Right lobe of liver (tissue), 6 donors: ENCODE measurements around the gene FHDC1. TPM values are rescaled to one million over a fixed set of nuclear protein-coding genes. Genes with fewer than 3 reads are reported as not detected.

Source experiments
- ATAC-seq, 4 donors: fragments of 200-7000 bp; cut with Tn5 transposase; one replicate each; pipeline ENCODE4 v1.9.1; 2020; ENCODE audit warnings: mild to moderate bottlenecking in 4 of 4, moderate library complexity in 4 of 4
- DNase-seq, 3 donors: peaks; one replicate each; pipeline ENCODE4 v3.0.0-alpha.2; 2020
- H3K27ac ChIP-seq, 3 donors: fragments of 200-600 bp; one replicate each; pipeline ENCODE4 v1.8.0; 2022
- H3K27me3 ChIP-seq, 2 donors: fragments of 200-600 bp; one replicate each; pipeline ENCODE4 v1.8.0; 2022
- H3K36me3 ChIP-seq, 4 donors: fragments of 200-600 bp; sonication (generic) in 1 of 4; one replicate each; pipeline versions ENCODE4 v1.5.1 to v1.8.0; 2017 to 2022; ENCODE audit warnings: control low read depth in 1 of 4
- H3K4me1 ChIP-seq, 4 donors: fragments of 200-600 bp; sonication (generic) in 1 of 4; one replicate each; pipeline versions ENCODE4 v1.5.1 to v1.8.0; 2017 to 2022; ENCODE audit warnings: control low read depth in 1 of 4
- H3K4me3 ChIP-seq, 3 donors: fragments of 200-600 bp; one replicate each; pipeline ENCODE4 v1.8.0; 2022
- H3K9me3 ChIP-seq, 4 donors: fragments of 200-600 bp; sonication (generic) in 1 of 4; one replicate each; pipeline versions ENCODE4 v1.5.1 to v1.8.0; 2017 to 2022; ENCODE audit warnings: control low read depth in 1 of 4
- POLR2A ChIP-seq: fragments of 450-650 bp; IDR thresholded peaks from one replicate; pipeline ENCODE4 v1.6.1; 2017; ENCODE audit warnings: antibody characterized with exemption, mild to moderate bottlenecking
- WGBS: methylation state at CpG from one replicate; pipeline ENCODE4 v1.1.6; 2018; ENCODE audit warnings: low coverage, low lambda C conversion rate; ENCODE audit not compliant: insufficient coverage; ENCODE audit errors: missing lambda C conversion rate; 5-methylcytosine and 5-hydroxymethylcytosine counted together
- intact Hi-C, 2 donors: fragments of 100-400 bp; cut with DNase I; formaldehyde crosslinking; loops; one replicate each; pipeline versions ENCODE4 v1.11.2 to v1.14.1; 2022
- long read RNA-seq: library from polyadenylated mRNA; unstranded; transcript quantifications from one replicate; pipeline ENCODE4 v2.0.0, GENCODE V29; 2019
- total RNA-seq, 6 experiments: library from RNA; depleted of rRNA in 2 of 6; stranded (reverse); fragments of >200 nt in 2 of 6; fragmentation: NEBNext Ultra II Directional in 3 of 6; extraction: Animal tissue kit (Norgen Biotek cat#: 25700) in 3 of 6; gene quantifications; one replicate each; pipeline versions ENCODE4 v1.1.0 to v1.2.4, GENCODE V29; 2016 to 2023
- TF ChIP-seq, protein P1 (sequence below), 4 donors: fragments of 200-600 bp in 3 of 4; fragments of 450-650 bp in 1 of 4; IDR thresholded peaks; one replicate each; pipeline versions ENCODE4 v1.5.1 to v1.8.0; 2016 to 2022; ENCODE audit warnings: antibody characterized with exemption in 4 of 4, mild to moderate bottlenecking in 2 of 4
- donor health status: DM: no; HTN: yes; CAD: no.
- donor health status: DM: no; HTN: no; CAD: no.
- donor health status: DM: no; HTN: no; CAD: no.
- donor health status: DM: no; HTN: yes; CAD: no.
- donor health status: DM: no; HTN: yes; CAD: no.

Gene FHDC1, protein sequence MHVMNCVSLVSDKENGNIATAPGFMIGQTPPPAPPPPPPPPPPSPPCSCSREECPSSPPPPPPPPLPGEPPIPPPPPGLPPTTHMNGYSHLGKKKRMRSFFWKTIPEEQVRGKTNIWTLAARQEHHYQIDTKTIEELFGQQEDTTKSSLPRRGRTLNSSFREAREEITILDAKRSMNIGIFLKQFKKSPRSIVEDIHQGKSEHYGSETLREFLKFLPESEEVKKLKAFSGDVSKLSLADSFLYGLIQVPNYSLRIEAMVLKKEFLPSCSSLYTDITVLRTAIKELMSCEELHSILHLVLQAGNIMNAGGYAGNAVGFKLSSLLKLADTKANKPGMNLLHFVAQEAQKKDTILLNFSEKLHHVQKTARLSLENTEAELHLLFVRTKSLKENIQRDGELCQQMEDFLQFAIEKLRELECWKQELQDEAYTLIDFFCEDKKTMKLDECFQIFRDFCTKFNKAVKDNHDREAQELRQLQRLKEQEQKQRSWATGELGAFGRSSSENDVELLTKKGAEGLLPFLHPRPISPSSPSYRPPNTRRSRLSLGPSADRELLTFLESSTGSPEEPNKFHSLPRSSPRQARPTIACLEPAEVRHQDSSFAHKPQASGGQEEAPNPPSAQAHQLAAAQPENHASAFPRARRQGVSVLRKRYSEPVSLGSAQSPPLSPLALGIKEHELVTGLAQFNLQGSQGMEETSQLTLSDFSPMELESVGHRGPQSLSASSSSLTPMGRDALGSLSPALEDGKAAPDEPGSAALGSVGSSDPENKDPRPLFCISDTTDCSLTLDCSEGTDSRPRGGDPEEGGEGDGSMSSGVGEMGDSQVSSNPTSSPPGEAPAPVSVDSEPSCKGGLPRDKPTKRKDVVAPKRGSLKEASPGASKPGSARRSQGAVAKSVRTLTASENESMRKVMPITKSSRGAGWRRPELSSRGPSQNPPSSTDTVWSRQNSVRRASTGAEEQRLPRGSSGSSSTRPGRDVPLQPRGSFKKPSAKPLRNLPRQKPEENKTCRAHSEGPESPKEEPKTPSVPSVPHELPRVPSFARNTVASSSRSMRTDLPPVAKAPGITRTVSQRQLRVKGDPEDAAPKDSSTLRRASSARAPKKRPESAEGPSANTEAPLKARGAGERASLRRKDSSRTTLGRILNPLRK
- under 1 TPM; 0.12 to 0.82 (median 0.15) TPM for total RNA-seq
- long read RNA-seq, result 0 reads

DNA sequence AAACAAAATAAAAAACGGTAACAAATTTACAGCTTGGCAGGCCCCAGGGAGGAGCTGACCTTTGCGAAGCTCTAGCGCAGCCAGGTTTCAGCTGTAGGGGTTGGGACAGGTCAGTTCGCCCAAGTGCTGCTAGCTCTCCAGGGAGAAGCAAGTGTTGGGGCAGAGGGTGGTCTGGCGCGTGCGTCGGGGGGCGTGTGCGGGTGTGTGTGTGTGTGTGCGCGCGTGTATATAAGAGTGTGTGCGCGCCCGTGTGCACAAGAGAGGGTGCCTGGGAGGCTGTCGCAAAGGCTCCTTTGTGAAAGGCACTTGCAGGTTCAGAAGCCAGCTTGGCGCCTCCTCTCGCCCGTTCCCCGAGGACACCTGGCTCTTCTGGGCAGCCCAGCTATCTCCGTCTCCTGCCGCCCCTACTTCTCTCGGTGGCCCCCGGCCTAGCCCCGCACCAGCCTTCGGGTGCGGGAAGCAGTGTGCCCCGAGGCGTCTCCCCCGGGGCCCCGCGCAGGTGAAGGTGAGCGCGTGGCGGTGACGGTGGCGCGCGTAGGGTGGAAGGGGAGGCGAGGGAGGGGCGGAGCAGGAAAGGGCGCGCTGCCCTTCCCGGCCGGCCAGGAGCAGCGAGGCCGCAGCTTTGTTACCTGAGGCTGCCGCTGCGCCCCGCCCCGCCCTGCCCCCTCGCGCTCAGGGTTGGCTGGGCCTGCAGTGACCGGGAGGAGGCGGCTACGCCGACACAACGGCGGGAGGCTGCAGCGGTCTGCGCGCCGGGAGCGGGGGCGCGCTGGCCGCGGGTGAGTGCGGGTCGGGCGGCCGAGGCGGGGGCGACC is at the start of gene FHDC1:
TSS of gene FHDC1 (plus strand) at position 693 of the 815 bp plus-strand sequence. CDS start 6,735 bp downstream, outside the sequence.
- ATAC-seq, result peak; percentile 71 to 95 (median 82)
- intact Hi-C loops, result no loop called here
- Histone ChIP-seq H3K36me3 (no peaks in the 10 kb centered on the region), H3K27me3 (peaks cover 0 to 4% of the 10 kb centered on the region in 2 donors), H3K4me3 (peak within 1 kb of the TSS; percentile 43 to 53 (median 45)), H3K27ac (no peak within 1 kb of the TSS), H3K9me3 (no peaks in the 10 kb centered on the region), H3K4me1 (peaks cover 0 to 18% (median 7%) of the 10 kb centered on the region in 4 donors)
- peak in 2 of 3 donors; percentile 73 to 85 for DNase-seq
- no peak for TF ChIP-seq POLR2A
- TF ChIP-seq, protein P1, sequence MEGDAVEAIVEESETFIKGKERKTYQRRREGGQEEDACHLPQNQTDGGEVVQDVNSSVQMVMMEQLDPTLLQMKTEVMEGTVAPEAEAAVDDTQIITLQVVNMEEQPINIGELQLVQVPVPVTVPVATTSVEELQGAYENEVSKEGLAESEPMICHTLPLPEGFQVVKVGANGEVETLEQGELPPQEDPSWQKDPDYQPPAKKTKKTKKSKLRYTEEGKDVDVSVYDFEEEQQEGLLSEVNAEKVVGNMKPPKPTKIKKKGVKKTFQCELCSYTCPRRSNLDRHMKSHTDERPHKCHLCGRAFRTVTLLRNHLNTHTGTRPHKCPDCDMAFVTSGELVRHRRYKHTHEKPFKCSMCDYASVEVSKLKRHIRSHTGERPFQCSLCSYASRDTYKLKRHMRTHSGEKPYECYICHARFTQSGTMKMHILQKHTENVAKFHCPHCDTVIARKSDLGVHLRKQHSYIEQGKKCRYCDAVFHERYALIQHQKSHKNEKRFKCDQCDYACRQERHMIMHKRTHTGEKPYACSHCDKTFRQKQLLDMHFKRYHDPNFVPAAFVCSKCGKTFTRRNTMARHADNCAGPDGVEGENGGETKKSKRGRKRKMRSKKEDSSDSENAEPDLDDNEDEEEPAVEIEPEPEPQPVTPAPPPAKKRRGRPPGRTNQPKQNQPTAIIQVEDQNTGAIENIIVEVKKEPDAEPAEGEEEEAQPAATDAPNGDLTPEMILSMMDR (IDR thresholded peaks at IDR 0.05), result no peak
- 4% methylated on average over 25 of the region's 75 CpGs for WGBS

DNA sequence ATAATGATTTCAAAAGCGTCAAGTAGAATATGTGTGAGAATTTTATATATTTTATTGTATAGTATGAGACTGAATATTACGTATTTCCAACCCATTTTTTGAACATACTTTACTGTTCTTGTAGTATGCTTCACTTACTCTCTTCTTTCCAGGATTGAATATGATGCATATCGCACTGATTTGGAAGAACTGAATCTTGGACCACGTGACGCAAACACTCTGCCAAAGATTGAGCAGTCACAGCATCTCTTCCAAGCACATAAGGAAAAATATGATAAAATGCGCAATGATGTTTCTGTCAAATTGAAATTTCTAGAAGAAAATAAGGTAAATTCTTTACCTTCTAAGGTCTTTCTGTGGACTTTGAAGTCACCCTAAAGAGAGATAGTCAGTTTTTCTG is 48.1 kb upstream of the FHDC1 start:
- peaks cover 0 to 17% (median 4%) of the 10 kb centered on the region in 4 donors for H3K36me3 ChIP-seq
- H3K9me3 ChIP-seq, result no peaks in the 10 kb centered on the region
- no peak overlapping the region for H3K27ac ChIP-seq
- intact Hi-C loops, result no loop called here
- DNase-seq (no peak), ATAC-seq (no peak)
- WGBS, result 97% methylated on average over 6 of the region's 6 CpGs
- no peaks in the 10 kb centered on the region for H3K4me1 ChIP-seq
- H3K27me3 ChIP-seq, result no peaks in the 10 kb centered on the region
- TF ChIP-seq, protein P1 (IDR thresholded peaks at IDR 0.05), result no peak
- no peak for TF ChIP-seq POLR2A
- no peak overlapping the region for H3K4me3 ChIP-seq

DNA sequence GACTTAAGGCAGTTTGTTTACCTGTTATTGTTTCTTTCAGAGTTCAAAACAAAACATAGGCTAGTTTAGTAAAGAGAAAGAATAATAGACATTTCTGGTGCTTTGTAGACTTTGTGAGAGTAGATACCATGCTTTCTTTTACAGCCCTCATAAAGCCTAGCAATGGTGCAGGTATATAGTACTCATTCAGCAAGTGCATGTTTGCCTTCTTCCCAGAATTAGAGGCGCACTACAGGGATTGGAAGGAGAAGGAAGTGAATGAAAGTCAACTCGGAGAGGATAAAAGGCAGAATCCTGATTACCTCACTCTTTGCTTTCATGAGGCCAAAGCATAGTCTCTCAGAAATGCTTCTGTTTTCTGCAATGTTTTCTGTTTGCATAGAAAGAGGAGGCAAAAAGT is 43.1 kb upstream of the FHDC1 start:
- Histone ChIP-seq H3K4me3 (no peak overlapping the region), H3K27ac (no peak overlapping the region), H3K4me1 (no peaks in the 10 kb centered on the region), H3K9me3 (no peaks in the 10 kb centered on the region), H3K27me3 (no peaks in the 10 kb centered on the region), H3K36me3 (peaks cover 0 to 8% (median 4%) of the 10 kb centered on the region in 4 donors)
- 79% methylated on average over 2 of the region's 2 CpGs for WGBS
- ATAC-seq, result no peak
- no peak for TF ChIP-seq POLR2A
- TF ChIP-seq, protein P1 (IDR thresholded peaks at IDR 0.05), result no peak
- intact Hi-C loops, result no loop called here
- no peak for DNase-seq

DNA sequence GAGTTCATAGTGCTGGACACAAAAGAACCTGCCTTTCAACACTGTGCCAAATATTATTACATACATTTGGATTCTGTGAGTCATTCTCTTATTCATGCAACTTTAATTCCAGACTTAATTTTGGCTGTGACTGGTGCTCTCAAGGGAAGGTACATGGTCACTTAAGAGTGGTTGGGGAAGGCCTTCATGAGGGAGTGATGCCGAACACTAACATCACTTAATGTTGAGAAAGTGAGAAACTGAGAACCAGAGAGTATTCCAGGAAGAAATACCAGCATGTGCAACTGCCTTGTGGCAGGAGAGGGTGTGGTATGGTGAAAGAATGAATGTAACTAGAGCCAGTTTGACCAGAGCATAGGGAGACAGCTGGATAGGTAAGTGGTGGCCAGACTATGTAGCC is 41.5 kb upstream of the FHDC1 start:
- WGBS, result 100% methylated on average over 1 of the region's 1 CpG
- no peak for ATAC-seq
- no peak for TF ChIP-seq POLR2A
- TF ChIP-seq, protein P1 (IDR thresholded peaks at IDR 0.05), result no peak

More for the DNA sequence above, 41.5 kb upstream of the FHDC1 start:
- H3K27me3 ChIP-seq, result no peaks in the 10 kb centered on the region
- intact Hi-C loops, result no loop called here
- H3K36me3 ChIP-seq, result peaks cover 0 to 7% (median 0%) of the 10 kb centered on the region in 4 donors
- H3K9me3 ChIP-seq, result no peaks in the 10 kb centered on the region
- no peaks in the 10 kb centered on the region for H3K4me1 ChIP-seq
- H3K4me3 ChIP-seq, result no peak overlapping the region
- no peak overlapping the region for H3K27ac ChIP-seq
- DNase-seq, result no peak
